Gastrocnemius medialis (tissue), 4 donors: Measurements from ENCODE around the gene ERCC2. TPM values are rescaled to one million over a fixed set of nuclear protein-coding genes. Genes with fewer than 3 reads are reported as not detected.
A peak's percentile ranks its signal among the peaks of the same experiment; 100 is the strongest.

Experiments
- ATAC-seq, 2 donors: fragments of 150-250 bp; one replicate each; pipeline ENCODE4 v1.9.1; 2016
- DNase-seq, 2 donors: peaks; one replicate each; pipeline ENCODE4 v3.0.0-alpha.2; 2019
- H3K27ac ChIP-seq, 4 donors: fragments of 200-600 bp; sonication (generic); 1 replicate in 1 of 4; 2 replicates in 3 of 4; pipeline ENCODE4 v1.5.1; 2016 to 2018; ENCODE audit warnings: mild to moderate bottlenecking in 2 of 4, moderate library complexity in 1 of 4
- H3K27me3 ChIP-seq, 3 donors: fragments of 200-600 bp; sonication (generic) in 2 of 3; 1 replicate in 1 of 3; 2 replicates in 2 of 3; pipeline versions ENCODE4 v1.5.1 to v1.6.0; 2016 to 2019; ENCODE audit warnings: mild to moderate bottlenecking in 1 of 3, moderate library complexity in 1 of 3
- H3K36me3 ChIP-seq, 2 donors: fragments of 200-600 bp; sonication (generic) in 1 of 2; one replicate each; pipeline ENCODE4 v1.5.1; 2017 to 2018
- H3K4me1 ChIP-seq, 2 donors: fragments of 200-600 bp; sonication (generic) in 1 of 2; one replicate each; pipeline ENCODE4 v1.5.1; 2016 to 2017; ENCODE audit warnings: mild to moderate bottlenecking in 2 of 2
- H3K4me3 ChIP-seq, 4 donors: fragments of 200-600 bp; sonication (generic) in 3 of 4; 1 replicate in 1 of 4; 2 replicates in 3 of 4; pipeline ENCODE4 v1.5.1; 2016 to 2019; ENCODE audit warnings: mild to moderate bottlenecking in 2 of 4
- H3K9me3 ChIP-seq, 3 donors: fragments of 200-600 bp; sonication (generic) in 2 of 3; 1 replicate in 1 of 3; 2 replicates in 2 of 3; pipeline ENCODE4 v1.5.1; 2016 to 2019
- CTCF ChIP-seq, 5 experiments: fragments of 450-650 bp in 3 of 5; fragments of 200-600 bp in 2 of 5; sonication (generic) in 2 of 5; IDR thresholded peaks in 4 of 5; conservative IDR thresholded peaks in 1 of 5; 1 replicate in 4 of 5; 2 replicates in 1 of 5; pipeline ENCODE4 v1.5.1; 2016 to 2019; ENCODE audit warnings: antibody characterized with exemption in 5 of 5, mild to moderate bottlenecking in 3 of 5, moderate library complexity in 3 of 5
- POLR2A ChIP-seq, 2 donors: fragments of 450-650 bp; IDR thresholded peaks; one replicate each; pipeline ENCODE4 v1.6.1; 2017; ENCODE audit warnings: antibody characterized with exemption in 2 of 2, mild to moderate bottlenecking in 2 of 2, moderate library complexity in 2 of 2
- in situ Hi-C, 4 donors: fragments of 200-750 bp; cut with MboI; loops; one replicate each; pipeline versions ENCODE4 v1.15.0 to v1.8.0; 2017; ENCODE audit warnings: low sequenced_read_pairs in 4 of 4
- intact Hi-C: fragments of 100-400 bp; cut with DNase I; formaldehyde crosslinking; loops from one replicate; pipeline ENCODE4 v1.15.1; 2023; ENCODE audit warnings: low total_unique reads
- total RNA-seq, 4 donors: library from RNA; depleted of rRNA; stranded (reverse); fragments of >200 nt; gene quantifications; one replicate each; pipeline versions ENCODE4 v1.1.0 to v1.2.3, GENCODE V29; 2016

The ERCC2 gene
- total RNA-seq, 4 donors from 2014 or later, result 4.8 to 8.9 (median 7.2) TPM

GRCh38 chr19:45323671-45324081 lies 46.7 kb downstream of the ERCC2 start:
- peak; percentile 72 to 96 for DNase-seq
- peak overlapping the region; percentile 97 to 100 (median 100) for H3K27ac ChIP-seq
- H3K4me3 ChIP-seq, result peak overlapping the region; percentile 45 to 76 (median 58)
- H3K27me3 ChIP-seq, result no peaks in the 10 kb centered on the region
- H3K36me3 ChIP-seq, result peaks cover 0 to 7% of the 10 kb centered on the region in 2 donors
- TF ChIP-seq CTCF (IDR thresholded peaks at IDR 0.05 in 4 of 5, conservative IDR thresholded peaks at IDR 0.05 in 1 of 5) (no peak), POLR2A (IDR thresholded peaks at IDR 0.05) (peak; percentile 94 to 95)
- in situ Hi-C loops, result no loop called here
- no peaks in the 10 kb centered on the region for H3K9me3 ChIP-seq
- peak; percentile 30 to 45 for ATAC-seq
- intact Hi-C loops, result loop anchor here (10.0 kb wide), 3 partner anchors 171 to 461 kb away; partner anchors contain the start of genes DMPK, PPM1N, PPP1R37 and RTN2
- peaks cover 49 to 67% of the 10 kb centered on the region in 2 donors for H3K4me1 ChIP-seq

- DNase-seq, result peak; percentile 53 to 98
These were observed 47.6 kb downstream of the ERCC2 start, which contains the start of gene CKM for GRCh38 chr19:45322744-45323281. TSS of gene CKM (minus strand) at chr19:45322875. CDS start at chr19:45319713, 3,162 bp downstream.

GRCh38 chr19:45322311-45322710 lies 48.1 kb downstream of the ERCC2 start:
- in situ Hi-C loops (no loop called here), intact Hi-C loops (loop anchor here (10.0 kb wide), 3 partner anchors 172 to 462 kb away; partner anchors contain the start of genes DMPK, PPM1N, PPP1R37 and RTN2)
- no peak for TF ChIP-seq POLR2A (IDR thresholded peaks at IDR 0.05)
- no peak for TF ChIP-seq CTCF (IDR thresholded peaks at IDR 0.05 in 4 of 5, conservative IDR thresholded peaks at IDR 0.05 in 1 of 5)
- Histone ChIP-seq H3K4me3 (peak overlapping the region; percentile 45 to 76 (median 58)), H3K27ac (peak overlapping the region; percentile 97 to 100 (median 100)), H3K4me1 (peaks cover 47 to 69% of the 10 kb centered on the region in 2 donors), H3K9me3 (no peaks in the 10 kb centered on the region), H3K36me3 (peaks cover 0 to 19% of the 10 kb centered on the region in 2 donors), H3K27me3 (no peaks in the 10 kb centered on the region)
- ATAC-seq (peak; percentile 23 to 49), DNase-seq (peak; percentile 35 to 75)

More at GRCh38 chr19:45322744-45323281, 47.6 kb downstream of the ERCC2 start, which contains the start of gene CKM:
- Histone ChIP-seq H3K27ac (peak within 1 kb of the TSS; percentile 97 to 100 (median 100)), H3K4me1 (peaks cover 47 to 67% of the 10 kb centered on the region in 2 donors), H3K27me3 (no peaks in the 10 kb centered on the region), H3K4me3 (peak within 1 kb of the TSS; percentile 45 to 76 (median 58)), H3K9me3 (no peaks in the 10 kb centered on the region), H3K36me3 (peaks cover 0 to 14% of the 10 kb centered on the region in 2 donors)
- no peak for TF ChIP-seq CTCF (IDR thresholded peaks at IDR 0.05 in 4 of 5, conservative IDR thresholded peaks at IDR 0.05 in 1 of 5)
- peak; percentile 33 to 86 for TF ChIP-seq POLR2A (IDR thresholded peaks at IDR 0.05)
- peak; percentile 31 to 42 for ATAC-seq
- intact Hi-C loops (loop anchor here (10.0 kb wide), 3 partner anchors 172 to 462 kb away; partner anchors contain the start of genes DMPK, PPM1N, PPP1R37 and RTN2), in situ Hi-C loops (no loop called here)

- H3K4me3 ChIP-seq, result peak overlapping the region; percentile 45 to 76 (median 58)
- H3K4me1 ChIP-seq, result peaks cover 47 to 73% of the 10 kb centered on the region in 2 donors
- H3K27me3 ChIP-seq, result no peaks in the 10 kb centered on the region
- intact Hi-C loops, result loop anchor here (10.0 kb wide), 3 partner anchors 173 to 463 kb away; partner anchors contain the start of genes DMPK, PPM1N, PPP1R37 and RTN2
- no peaks in the 10 kb centered on the region for H3K9me3 ChIP-seq
- ATAC-seq (peak; percentile 28 to 32), DNase-seq (peak; percentile 56 to 95)
- H3K36me3 ChIP-seq, result peaks cover 0 to 21% of the 10 kb centered on the region in 2 donors
- H3K27ac ChIP-seq, result peak overlapping the region; percentile 97 to 100 (median 100)
- in situ Hi-C loops, result no loop called here
- TF ChIP-seq POLR2A (IDR thresholded peaks at IDR 0.05) (peak; percentile 61 to 67), CTCF (IDR thresholded peaks at IDR 0.05 in 4 of 5, conservative IDR thresholded peaks at IDR 0.05 in 1 of 5) (no peak)
These were observed 48.5 kb downstream of the ERCC2 start for GRCh38 chr19:45321848-45322247.
